PC-3 (cell line): ENCODE results near the gene LRPPRC. TPM values are rescaled to one million over a fixed set of nuclear protein-coding genes. Genes with fewer than 3 reads are reported as not detected.

ENCODE experiments used
- ATAC-seq: fragments of 200-7000 bp; cut with Tn5 transposase; 2 replicates; pipeline ENCODE4 v1.9.1; 2020; ENCODE audit warnings: mild to moderate bottlenecking, moderate library complexity
- BruUV-seq: library from RNA; stranded (reverse); fragments of 400-500 nt; replicated peaks from 2 replicates; lab custom pipeline; 2021; lab: Mats Ljungman, UMichigan
- CTCF ChIA-PET: fragments of 300-600 bp; sonication (Branson Sonifier 250); formaldehyde crosslinking; loops from one replicate; lab custom pipeline; 2022; ENCODE audit warnings: antibody characterized with exemption; lab: Charles Lee
- POLR2A ChIA-PET: fragments of 300-600 bp; sonication (Branson Sonifier 250); formaldehyde crosslinking; loops from one replicate; lab custom pipeline; 2022; ENCODE audit warnings: antibody characterized with exemption; ENCODE audit not compliant: unreplicated experiment; lab: Charles Lee
- DNase-seq: peaks from one replicate; pipeline ENCODE4 v3.0.0-alpha.2; 2015
- H2AFZ ChIP-seq: fragments of 300-600 bp; sonication (generic); 2 replicates; pipeline ENCODE4 v1.6.0; 2016; ENCODE audit warnings: antibody characterized with exemption, low read length
- H3F3A ChIP-seq: fragments of 300-600 bp; sonication (generic); one replicate; pipeline ENCODE4 v1.6.0; 2017; ENCODE audit warnings: antibody characterized with exemption, low read length, control low read depth, mild to moderate bottlenecking; ENCODE audit not compliant: unreplicated experiment
- H3K27ac ChIP-seq: fragments of 300-600 bp; sonication (generic); 2 replicates; pipeline ENCODE4 v1.5.1; 2016; ENCODE audit warnings: mild to moderate bottlenecking, low read length
- H3K27me3 ChIP-seq: fragments of 300-600 bp; sonication (generic); 2 replicates; pipeline ENCODE4 v1.6.1; 2016; ENCODE audit warnings: low read length, mixed read lengths
- H3K36me3 ChIP-seq: fragments of 300-600 bp; sonication (generic); 2 replicates; pipeline ENCODE4 v1.6.1; 2016; ENCODE audit warnings: low read depth, mixed run types, low read length, mixed read lengths
- H3K4me1 ChIP-seq: fragments of 300-600 bp; sonication (generic); 2 replicates; pipeline ENCODE4 v1.5.1; 2016; ENCODE audit warnings: low read length; ENCODE audit not compliant: insufficient read depth
- H3K4me2 ChIP-seq: fragments of 300-600 bp; sonication (generic); 2 replicates; pipeline ENCODE4 v1.6.0; 2016; ENCODE audit warnings: low read length
- H3K4me3 ChIP-seq: fragments of 300-600 bp; sonication (generic); 2 replicates; pipeline ENCODE4 v1.5.1; 2016; ENCODE audit warnings: mild to moderate bottlenecking, low read length, mixed read lengths
- H3K79me2 ChIP-seq: fragments of 300-600 bp; sonication (generic); 2 replicates; pipeline ENCODE4 v1.6.1; 2017; ENCODE audit warnings: low read length, mixed read lengths
- H3K9ac ChIP-seq: fragments of 300-600 bp; sonication (generic); 2 replicates; pipeline ENCODE4 v1.6.0; 2016; ENCODE audit warnings: mild to moderate bottlenecking, low read length
- H3K9me2 ChIP-seq: fragments of 300-600 bp; sonication (generic); replicated peaks from 2 replicates; pipeline ENCODE4 v1.6.1; 2016; ENCODE audit warnings: mixed run types, low read length, mixed read lengths
- H3K9me3 ChIP-seq: fragments of 300-600 bp; sonication (generic); 2 replicates; pipeline ENCODE4 v1.6.1; 2016; ENCODE audit warnings: low read length, mixed read lengths
- H4K20me1 ChIP-seq: fragments of 300-600 bp; sonication (generic); 2 replicates; pipeline ENCODE4 v1.6.1; 2016; ENCODE audit warnings: low read length, mixed read lengths
- EZH2 ChIP-seq: fragments of 300-600 bp; sonication (generic); IDR thresholded peaks from one replicate; pipeline ENCODE4 v1.6.1; 2017; ENCODE audit warnings: antibody characterized with exemption, mild to moderate bottlenecking, low read length; ENCODE audit not compliant: unreplicated experiment
- EZH2phosphoT487 ChIP-seq: fragments of 300-600 bp; sonication (generic); IDR thresholded peaks from 2 replicates; pipeline ENCODE4 v1.6.1; 2018; ENCODE audit warnings: mild to moderate bottlenecking, antibody characterized with exemption, low read length, borderline replicate concordance
- intact Hi-C: fragments of 100-400 bp; cut with micrococcal nuclease; formaldehyde crosslinking; loops from 2 replicates; pipeline ENCODE4 v1.9.0; 2023
- total RNA-seq: library from RNA; depleted of rRNA; stranded (reverse); fragments of >200 nt; gene quantifications from 2 replicates; pipeline ENCODE4 v1.2.3, GENCODE V29; 2014
- TF ChIP-seq, protein P1 (sequence below): fragments of 300-600 bp; sonication (generic); conservative IDR thresholded peaks from 2 replicates; pipeline ENCODE4 v1.5.1; 2017; ENCODE audit warnings: antibody characterized with exemption, low read depth, mild to moderate bottlenecking, low read length

LRPPRC gene
- total RNA-seq, 1 experiment from 2014 or later: 94.8 TPM

DNA sequence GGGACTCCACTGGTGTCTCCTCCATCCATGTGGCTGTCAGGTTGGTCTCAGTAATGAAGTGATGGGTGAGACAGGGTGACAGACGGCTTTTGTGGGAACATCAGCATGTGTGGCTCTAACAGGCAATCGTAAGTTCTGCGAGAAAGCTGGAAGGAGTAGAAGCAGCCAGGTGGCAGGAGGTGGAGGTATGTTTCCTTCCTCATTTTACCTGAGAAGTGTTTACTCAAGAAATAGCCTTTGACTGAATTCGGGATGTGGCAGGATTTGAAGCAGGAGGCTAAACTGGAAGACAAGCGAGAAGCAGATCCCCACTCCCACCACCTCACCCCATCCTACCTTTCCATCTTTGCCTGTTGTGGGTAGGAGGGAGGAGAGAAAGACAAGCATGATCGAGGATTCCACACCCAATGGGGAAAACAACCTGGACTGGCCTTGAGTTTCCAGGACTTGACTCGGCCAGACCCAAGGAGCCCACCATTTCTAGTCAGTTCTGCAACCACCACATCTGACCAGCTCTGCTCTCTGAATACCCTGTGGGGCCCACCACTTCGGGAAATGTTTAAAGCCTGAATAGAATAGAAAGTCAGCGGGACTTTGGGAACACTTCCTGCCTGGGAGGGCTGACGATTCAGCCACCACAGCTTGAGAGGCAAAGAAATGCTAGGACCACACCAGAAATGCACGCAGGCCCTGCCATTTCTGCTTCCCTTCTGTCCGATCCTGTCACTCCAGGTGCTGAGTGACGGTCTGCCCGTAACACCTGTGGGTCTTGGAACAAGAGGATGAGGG is 155.8 kb downstream of the LRPPRC start:
- no peak overlapping the region for H3K4me2 ChIP-seq
- H3F3A ChIP-seq: no peaks in the 10 kb centered on the region
- no peak overlapping the region for H3K9ac ChIP-seq
- H3K4me3 ChIP-seq: no peak overlapping the region
- no peaks in the 10 kb centered on the region for H3K9me3 ChIP-seq
- ATAC-seq (no peak), DNase-seq (no peak)
- H2AFZ ChIP-seq: no peak overlapping the region
- CTCF ChIA-PET: no interaction called here
- no TSS peak for BruUV-seq
- no peaks in the 10 kb centered on the region for H3K27me3 ChIP-seq
- H3K9me2 ChIP-seq: no peaks in the 10 kb centered on the region
- POLR2A ChIA-PET: no interaction called here
- no peaks in the 10 kb centered on the region for H4K20me1 ChIP-seq
- no peaks in the 10 kb centered on the region for H3K4me1 ChIP-seq
- no peaks in the 10 kb centered on the region for H3K36me3 ChIP-seq
- H3K27ac ChIP-seq: no peak overlapping the region
- no peaks in the 10 kb centered on the region for H3K79me2 ChIP-seq
- TF ChIP-seq EZH2phosphoT487 (no peak), EZH2 (no peak)
- TF ChIP-seq, protein P1, sequence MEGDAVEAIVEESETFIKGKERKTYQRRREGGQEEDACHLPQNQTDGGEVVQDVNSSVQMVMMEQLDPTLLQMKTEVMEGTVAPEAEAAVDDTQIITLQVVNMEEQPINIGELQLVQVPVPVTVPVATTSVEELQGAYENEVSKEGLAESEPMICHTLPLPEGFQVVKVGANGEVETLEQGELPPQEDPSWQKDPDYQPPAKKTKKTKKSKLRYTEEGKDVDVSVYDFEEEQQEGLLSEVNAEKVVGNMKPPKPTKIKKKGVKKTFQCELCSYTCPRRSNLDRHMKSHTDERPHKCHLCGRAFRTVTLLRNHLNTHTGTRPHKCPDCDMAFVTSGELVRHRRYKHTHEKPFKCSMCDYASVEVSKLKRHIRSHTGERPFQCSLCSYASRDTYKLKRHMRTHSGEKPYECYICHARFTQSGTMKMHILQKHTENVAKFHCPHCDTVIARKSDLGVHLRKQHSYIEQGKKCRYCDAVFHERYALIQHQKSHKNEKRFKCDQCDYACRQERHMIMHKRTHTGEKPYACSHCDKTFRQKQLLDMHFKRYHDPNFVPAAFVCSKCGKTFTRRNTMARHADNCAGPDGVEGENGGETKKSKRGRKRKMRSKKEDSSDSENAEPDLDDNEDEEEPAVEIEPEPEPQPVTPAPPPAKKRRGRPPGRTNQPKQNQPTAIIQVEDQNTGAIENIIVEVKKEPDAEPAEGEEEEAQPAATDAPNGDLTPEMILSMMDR: no peak
- intact Hi-C loops: no loop called here

DNA sequence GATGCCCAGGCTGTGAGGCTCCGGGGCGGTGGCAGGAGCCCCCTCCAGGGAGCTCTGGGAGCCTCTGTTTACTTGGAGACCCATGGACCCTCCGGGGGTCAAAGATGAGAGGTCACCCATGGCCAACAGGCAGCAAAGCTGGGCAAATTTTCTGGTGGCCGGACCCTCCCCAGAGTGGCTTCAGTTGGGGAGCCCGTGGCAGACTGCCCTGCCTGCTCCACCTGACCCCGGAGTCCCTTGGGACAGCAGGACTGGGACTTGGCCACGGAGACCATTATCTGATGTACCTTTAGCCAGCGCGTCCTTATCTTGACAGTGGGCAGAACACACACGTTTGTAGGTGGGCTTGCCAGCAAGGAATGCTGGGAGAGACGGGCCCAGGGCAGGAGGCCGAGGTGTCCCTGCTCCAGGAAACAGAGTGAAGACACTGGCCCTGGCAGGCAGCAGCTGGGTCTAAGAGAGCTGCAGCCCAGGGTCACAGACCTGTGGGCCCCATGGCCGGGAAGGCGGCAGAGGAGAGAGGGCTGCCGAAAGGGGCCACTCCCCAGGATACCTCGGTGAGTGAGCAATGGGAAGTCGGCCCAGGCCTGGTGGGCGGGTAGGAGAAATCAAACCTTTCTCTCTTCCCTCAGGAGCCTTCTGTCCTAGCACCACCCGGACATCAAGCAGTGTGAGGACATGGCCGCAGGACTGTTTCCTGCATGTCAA is 157.1 kb downstream of the LRPPRC start, which contains the start of the genes ABCG5 and ABCG8:
TSS of gene ABCG5 (minus strand) at position 280 of the 708 bp plus-strand sequence. CDS start at position 120, 160 bp downstream.
TSS of gene ABCG8 (plus strand) at position 412 of the 708 bp plus-strand sequence. CDS start at position 495, 83 bp downstream.
- CTCF ChIA-PET: no interaction called here
- TF ChIP-seq, protein P1: no peak
- TF ChIP-seq EZH2phosphoT487: no peak
- no peak for TF ChIP-seq EZH2
- no TSS peak for BruUV-seq
- H3K79me2 ChIP-seq: no peaks in the 10 kb centered on the region
- no peak for DNase-seq
- H3K27me3 ChIP-seq: no peaks in the 10 kb centered on the region
- H3K4me3 ChIP-seq: no peak within 1 kb of the TSS
- H3K9ac ChIP-seq: no peak within 1 kb of the TSS
- no peaks in the 10 kb centered on the region for H3F3A ChIP-seq
- no peaks in the 10 kb centered on the region for H3K9me2 ChIP-seq
- POLR2A ChIA-PET: no interaction called here
- H3K4me2 ChIP-seq: no peak within 1 kb of the TSS
- H4K20me1 ChIP-seq: no peaks in the 10 kb centered on the region
- no peaks in the 10 kb centered on the region for H3K4me1 ChIP-seq
- no peak within 1 kb of the TSS for H2AFZ ChIP-seq
- H3K9me3 ChIP-seq: no peaks in the 10 kb centered on the region
- H3K27ac ChIP-seq: no peak within 1 kb of the TSS
- no peaks in the 10 kb centered on the region for H3K36me3 ChIP-seq
- intact Hi-C loops: no loop called here
- no peak for ATAC-seq
